ENCODE measurements around the gene RADIL.
A peak's percentile ranks its signal among the peaks of the same experiment; 100 is the strongest.

RADIL gene

GRCh38 chr7:4851459-4852422 lies 31.8 kb downstream of the RADIL start:
- no peak for DNase-seq

- DNase-seq, result no peak
Measured at GRCh38 chr7:4850262-4850795, 33.2 kb downstream of the RADIL start.

DNA sequence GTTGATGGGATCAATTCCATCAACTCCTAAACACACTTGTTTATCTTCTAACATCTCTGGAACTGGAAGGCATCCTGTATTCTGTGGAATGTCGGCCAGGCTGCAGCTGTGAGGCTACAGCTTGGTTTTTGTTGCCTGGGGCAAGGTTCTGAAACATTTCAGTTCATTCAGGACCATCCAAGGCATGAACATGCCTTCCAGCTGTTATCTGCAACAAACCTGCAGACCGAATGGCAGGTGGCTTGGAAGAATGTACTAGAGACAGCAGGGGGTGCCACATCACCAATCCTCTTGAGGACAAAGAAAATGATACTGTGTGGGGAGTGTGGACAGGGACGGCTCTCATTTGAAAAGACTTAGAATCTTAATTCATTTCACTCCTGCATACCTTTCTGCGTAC lies 34.1 kb downstream of the RADIL start:
- peak; percentile 53 to 70 for DNase-seq

DNA sequence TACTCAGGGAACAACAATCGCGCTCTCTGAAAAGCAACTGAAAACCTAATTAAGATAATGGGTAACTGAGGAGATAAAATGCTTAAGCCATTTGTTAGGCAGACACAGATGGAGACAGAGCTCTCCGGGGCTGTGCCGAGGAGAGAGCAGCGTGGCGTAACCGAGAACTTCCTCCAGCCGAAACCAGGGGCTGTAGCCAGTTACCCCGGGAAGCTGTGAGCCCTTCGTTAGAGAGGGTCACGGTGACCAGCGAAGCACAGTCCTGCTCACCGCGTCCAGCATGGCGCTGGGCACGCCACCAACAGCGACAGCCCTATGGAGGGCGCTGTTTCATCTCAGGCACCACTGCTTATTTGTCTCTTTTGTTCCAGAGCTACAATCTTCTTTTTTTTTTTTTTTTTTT lies 37.8 kb downstream of the RADIL start:
- no peak for DNase-seq

DNA sequence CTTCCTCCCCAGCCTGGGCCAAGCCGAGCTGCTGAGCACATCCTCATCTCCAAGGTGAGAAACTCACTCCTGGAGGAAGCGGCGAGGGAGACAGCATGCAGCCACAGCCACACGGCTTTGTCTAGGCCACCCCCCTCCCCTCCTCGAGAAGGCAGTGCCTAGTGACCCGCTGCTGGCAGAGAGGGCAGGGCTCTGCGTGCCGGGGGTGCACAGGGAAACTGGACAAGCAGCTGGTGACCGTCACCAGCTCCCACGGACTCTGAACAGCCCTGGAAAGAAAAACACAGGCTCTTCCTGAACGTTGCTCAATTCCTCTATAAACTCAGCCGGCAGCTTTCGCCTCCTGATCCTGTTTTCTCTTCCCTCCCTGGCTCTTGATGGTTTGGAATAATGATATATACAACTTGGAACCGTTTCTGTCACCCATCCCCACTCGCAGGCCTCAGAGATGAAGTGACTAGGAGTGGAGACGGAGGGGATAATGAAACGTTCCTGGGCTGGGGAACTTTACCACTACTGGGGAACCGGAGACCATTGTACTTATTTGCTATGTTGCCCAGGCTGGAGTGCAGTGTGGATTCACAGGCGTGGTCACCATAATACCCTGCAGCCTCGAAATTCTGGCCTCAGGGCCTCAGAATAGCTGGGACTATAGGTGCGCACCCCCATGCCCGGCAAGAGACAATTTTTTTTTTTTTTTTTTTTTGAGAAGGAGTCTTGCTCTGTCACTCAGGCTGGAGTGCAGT lies 41.0 kb downstream of the RADIL start:
- no peak for DNase-seq

DNA sequence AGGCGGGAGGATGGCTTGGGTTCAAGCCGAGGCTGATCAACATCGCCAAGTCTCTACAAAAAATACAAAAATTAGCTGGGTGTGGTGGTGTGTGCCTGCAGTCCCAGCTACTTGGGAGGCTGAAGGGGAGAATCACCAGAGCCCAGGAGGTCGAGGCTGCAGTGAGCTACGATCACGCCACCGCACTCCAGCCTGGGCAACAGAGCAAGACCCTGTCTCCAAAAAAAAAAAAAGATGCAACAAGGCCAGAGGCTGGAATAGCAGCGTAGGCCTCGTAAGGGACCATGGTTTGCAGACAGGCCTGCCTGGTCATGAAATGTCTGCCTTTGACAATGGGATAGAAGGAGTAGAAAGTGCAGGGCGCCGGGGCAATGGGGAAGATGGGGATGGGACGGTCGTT lies 41.7 kb downstream of the RADIL start:
- DNase-seq, result no peak

DNA sequence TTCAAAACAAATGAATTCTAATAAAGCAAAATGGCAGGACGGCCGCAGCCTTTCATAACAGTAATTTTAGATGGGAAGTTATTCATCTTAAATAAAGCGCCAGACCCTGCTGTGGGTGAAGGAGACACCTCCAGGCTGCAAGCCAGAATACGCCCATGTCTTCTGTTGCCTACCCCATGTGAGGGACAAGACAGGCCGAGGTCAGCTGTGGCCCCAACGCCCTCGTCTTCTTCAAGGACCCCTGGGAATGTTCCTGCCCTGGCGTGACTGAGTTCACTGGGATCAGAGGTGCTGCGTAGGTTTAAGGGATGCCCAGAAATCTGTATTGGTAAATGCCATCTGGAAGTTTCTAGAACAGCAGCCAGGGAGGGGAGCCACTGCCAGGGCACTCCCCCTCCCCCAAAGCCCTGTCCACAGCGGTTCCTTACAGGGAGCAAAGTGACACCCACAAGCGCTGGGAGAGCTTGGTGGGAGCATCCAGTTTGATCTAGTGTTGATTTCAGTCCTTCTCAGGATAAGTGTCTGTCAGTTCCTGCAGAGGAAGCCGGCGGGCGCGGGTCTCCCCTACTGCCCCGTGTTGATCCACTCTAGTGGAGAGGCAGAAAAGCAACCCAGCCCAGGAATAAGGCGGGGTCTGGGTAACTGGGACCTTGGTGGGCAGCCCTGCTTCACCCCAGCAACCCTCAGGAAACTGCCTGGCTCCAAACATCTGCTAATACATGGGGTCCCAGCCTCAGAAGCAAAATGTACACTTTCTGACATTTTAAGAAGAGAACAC lies 42.3 kb downstream of the RADIL start:
- DNase-seq, result no peak

GRCh38 chr7:4840079-4840501 lies 43.4 kb downstream of the RADIL start:
- no peak for DNase-seq

- DNase-seq, result no peak
Measured at GRCh38 chr7:4838626-4839334, 44.7 kb downstream of the RADIL start.

GRCh38 chr7:4837803-4838625 lies 45.5 kb downstream of the RADIL start:
- DNase-seq, result no peak

DNA sequence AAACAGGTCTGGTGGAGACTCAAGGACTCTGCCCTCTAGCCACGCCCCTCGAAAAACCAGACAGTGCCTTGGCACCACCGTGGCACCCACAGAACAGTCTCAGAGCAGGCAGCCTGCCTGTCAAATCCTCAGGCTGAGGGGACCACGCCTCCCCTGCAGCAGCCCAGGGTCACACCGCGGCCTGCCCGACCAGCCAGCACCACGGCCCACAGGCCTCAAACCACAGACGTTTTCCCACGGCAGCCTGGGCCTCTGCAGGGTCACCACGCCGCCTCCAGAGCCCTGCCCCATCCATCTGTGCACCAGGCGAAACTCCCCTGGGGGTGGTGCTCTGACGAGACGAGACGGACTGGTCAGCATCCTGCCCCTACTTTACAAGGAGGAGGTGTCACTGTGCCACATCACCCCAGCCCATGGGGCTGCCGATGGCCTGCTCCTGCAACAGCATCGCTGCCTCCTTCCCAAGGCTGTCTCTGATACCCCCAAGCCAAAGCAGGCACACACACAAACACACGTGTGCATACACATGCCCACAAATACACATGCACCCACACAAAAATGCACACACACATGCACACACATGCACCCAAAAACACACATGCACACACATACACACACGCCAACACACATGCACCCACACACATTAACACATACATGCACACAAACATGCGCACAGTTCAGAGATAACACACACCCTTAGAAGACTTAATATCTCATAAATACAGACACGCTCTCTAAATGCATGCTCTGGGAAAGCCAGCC lies 46.3 kb downstream of the RADIL start:
- no peak for DNase-seq

- DNase-seq, result no peak
Measured at GRCh38 chr7:4836206-4836661, 47.3 kb downstream of the RADIL start.

DNA sequence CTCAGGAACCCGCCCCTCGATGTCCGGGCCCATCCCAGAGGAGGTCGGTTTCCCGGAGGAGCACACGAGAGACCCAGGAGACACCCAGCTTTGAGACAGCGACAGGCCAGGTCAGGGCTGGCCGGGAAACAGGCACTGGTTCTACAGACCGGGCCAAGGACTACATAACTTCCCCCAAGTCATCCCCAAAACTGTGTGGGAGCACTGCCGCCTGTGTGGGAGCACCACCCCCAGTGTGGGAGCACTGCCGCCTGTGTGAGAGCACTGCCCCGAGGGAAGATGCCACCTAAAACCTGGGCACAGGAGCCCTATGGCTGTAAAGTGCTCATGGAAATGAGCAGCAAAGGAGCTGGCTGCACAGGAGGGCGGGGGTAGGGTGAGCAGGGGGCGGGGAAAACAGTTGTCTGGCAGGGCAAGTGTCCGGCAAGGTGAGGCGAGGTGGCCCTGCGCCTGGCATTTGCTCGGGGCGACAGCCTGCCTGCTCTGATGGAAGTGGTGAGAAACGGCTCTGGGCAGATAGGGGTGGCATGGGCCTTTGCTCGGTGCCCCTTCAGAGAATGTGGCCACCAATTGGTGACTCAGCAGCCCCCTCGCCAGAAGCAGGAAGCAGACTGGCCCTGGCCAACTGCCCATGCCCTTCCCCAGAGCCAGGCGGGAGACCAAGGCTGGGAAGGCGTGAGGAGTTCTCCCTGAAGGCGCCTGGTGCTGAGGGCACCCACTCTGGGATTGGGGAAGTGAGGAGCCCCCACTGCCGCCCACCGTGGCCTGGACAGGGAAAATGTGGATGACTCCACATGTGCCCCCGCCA lies 47.9 kb downstream of the RADIL start:
- no peak for DNase-seq

DNA sequence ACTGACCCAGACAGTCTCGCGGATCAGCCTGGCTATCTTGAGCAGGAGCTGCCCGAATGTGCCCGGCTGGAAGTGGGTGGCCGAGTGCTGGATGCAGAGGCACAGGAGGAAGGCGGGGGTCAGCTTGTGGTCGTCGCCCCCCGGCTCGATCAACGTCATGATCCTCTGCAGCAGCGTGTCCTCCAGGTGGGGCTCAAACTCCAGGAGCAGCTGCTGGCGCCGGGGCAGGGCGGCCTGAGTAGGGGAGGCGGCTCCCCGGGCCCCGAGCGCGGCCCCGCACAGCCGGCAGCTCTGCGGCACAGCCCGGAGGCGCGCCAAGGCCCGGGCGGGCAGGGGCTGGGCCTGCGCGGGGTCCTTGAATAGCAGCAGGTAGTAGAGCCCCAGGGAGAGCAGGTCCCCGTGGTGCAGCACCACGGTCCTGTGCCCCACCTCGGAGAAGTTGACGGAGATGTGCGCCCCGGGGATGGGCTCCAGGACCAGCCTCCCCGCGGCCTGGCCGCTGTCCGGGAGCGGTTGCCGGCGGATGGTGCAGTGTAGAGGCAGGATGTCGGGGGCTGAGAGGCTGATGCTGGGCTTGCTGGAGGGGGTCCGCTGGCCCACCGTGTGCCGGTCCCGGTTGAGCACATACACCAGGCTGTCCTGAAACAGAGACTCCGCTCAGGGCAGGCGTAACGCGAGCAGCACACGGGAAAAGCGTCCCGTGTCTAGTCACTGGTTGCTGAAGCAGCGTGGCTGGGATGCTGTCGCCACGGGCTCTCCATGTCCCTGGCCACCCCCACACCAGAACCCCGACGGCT lies 48.7 kb downstream of the RADIL start:
- DNase-seq, result no peak

DNA sequence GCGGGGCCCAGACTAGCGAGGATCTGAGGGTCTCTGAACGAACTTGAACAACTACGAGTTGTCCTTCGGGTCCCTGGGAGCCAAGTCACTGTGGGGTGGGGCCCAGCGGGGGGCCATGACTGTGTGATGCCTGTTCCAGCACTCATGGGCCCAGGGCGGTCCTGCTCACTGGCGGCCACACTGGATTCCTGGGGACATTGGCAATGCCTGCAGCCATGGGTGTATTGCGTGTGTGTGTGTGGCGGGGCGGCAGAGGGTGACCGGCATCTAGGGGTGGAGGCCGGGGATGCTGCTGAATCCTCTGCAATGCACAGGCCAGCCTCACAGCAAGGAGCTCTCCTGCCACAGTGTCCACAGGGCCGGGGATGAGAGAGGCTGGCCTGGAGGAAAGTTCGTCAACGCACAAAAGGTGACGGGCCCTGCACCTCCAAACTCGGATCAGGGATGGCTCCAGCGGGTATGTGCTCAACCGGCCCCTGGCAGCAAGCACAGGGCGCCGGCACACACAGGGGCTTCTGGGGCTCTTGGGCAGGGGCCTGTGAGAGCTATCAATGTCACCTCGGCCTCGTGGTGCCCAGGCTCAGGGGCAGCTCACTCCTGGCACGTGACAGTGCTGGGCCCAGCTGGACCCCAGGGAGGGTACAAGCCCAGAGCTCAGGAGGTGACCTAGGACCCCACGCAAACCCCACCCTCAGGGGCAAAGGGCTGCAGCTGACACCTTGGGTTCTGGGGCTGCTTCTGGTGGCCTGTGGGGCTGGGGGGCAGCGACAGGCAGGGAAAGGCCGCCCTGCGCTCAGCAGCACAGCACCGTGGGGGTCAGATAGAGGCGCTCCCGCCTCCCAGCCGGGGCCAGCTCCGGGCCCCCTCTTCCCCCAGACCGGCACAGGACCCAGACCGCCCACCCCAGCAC lies 49.6 kb downstream of the RADIL start:
- no peak for DNase-seq

DNA sequence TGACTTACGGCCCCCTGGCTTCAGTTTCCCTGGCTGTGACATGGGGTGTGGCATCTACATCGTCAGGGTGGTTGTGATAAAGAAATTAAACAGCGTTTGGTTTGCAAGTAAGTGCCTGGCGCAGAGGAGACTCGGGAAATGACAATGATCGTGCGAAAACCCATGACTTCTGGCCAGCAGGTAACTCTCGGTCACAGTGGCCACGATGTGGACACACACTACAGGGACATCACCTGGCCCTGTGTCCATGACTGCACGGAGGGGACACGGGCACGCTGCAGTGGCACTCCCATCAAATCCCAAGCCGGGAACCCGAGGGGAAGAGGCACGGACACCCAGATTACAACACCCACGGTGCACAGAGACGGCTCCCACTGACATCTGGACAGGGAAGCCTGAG lies 50.3 kb downstream of the RADIL start:
- DNase-seq, result no peak

GRCh38 chr7:4832711-4833110 lies 50.8 kb downstream of the RADIL start:
- no peak for DNase-seq

All from SHP77 (cell line).